Testis (tissue), 5 donors: Measurements from ENCODE around the gene CTPS1. TPM values are rescaled to one million over a fixed set of nuclear protein-coding genes. Genes with fewer than 3 reads are reported as not detected.

ENCODE experiments used
- DNase-seq: peaks from one replicate; pipeline ENCODE4 v3.0.0-alpha.2; 2019
- H3K27ac ChIP-seq, 2 donors: fragments of 200-600 bp; sonication (generic); one replicate each; pipeline ENCODE4 v1.5.1; 2019
- H3K27me3 ChIP-seq: fragments of 200-600 bp; sonication (generic); one replicate; pipeline ENCODE4 v1.5.1; 2019
- H3K36me3 ChIP-seq: fragments of 200-600 bp; sonication (generic); one replicate; pipeline ENCODE4 v1.5.1; 2017; ENCODE audit warnings: low read depth; ENCODE audit errors: missing control alignments
- H3K4me1 ChIP-seq: fragments of 200-600 bp; sonication (generic); one replicate; pipeline ENCODE4 v1.5.1; 2019
- H3K4me3 ChIP-seq, 2 donors: fragments of 200-600 bp; sonication (generic); one replicate each; pipeline ENCODE4 v1.5.1; 2017 to 2019
- H3K9me3 ChIP-seq: fragments of 200-600 bp; sonication (generic); one replicate; pipeline ENCODE4 v1.5.1; 2017
- CTCF ChIP-seq, 3 experiments: fragments of 450-650 bp in 2 of 3; fragments of 200-600 bp in 1 of 3; sonication (generic) in 1 of 3; IDR thresholded peaks; one replicate each; pipeline ENCODE4 v1.5.1; 2016 to 2019; ENCODE audit warnings: antibody characterized with exemption in 3 of 3, mild to moderate bottlenecking in 2 of 3, moderate library complexity in 1 of 3
- POLR2A ChIP-seq: fragments of 450-650 bp; IDR thresholded peaks from one replicate; pipeline ENCODE4 v1.6.1; 2017; ENCODE audit warnings: antibody characterized with exemption, mild to moderate bottlenecking, moderate library complexity
- WGBS, 2 donors: methylation state at CpG; one replicate each; pipeline ENCODE4 v1.1.5; 2018; 5-methylcytosine and 5-hydroxymethylcytosine counted together
- intact Hi-C: fragments of 100-400 bp; cut with DNase I; formaldehyde crosslinking; loops from one replicate; pipeline ENCODE4 v1.15.1; 2023; ENCODE audit warnings: low total_unique reads
- long read RNA-seq, 2 donors: transcript quantifications; one replicate each; lab custom pipeline, GENCODE V29; 2026
- polyA plus RNA-seq: library from polyadenylated mRNA; stranded (reverse); fragments of 350-450 nt; fragmentation: Illumina TruSeq; extraction: RNeasy Lipid Tissue Mini Kit (QIAGEN cat#74804); gene quantifications from one replicate; pipeline ENCODE4 v1.2.3, GENCODE V29; 2014; ENCODE audit warnings: low read depth, low replicate concordance; ENCODE audit not compliant: insufficient read depth
- total RNA-seq, 2 donors: library from RNA; depleted of rRNA; stranded (reverse); fragments of >200 nt; gene quantifications; one replicate each; pipeline ENCODE4 v1.2.3, GENCODE V29; 2016

Gene CTPS1
- total RNA-seq (10 to 100 TPM; 55.9 to 66.1 TPM), polyA plus RNA-seq (41.2 TPM)
- long read RNA-seq, donor 1, transcript CTPS1-202 (19 exons, 3,201 nt), result major isoform, 8 of 31 reads
- long read RNA-seq, donor 1, partial matches to known transcripts, result 22 of 31 reads
- long read RNA-seq, donor 1, other reads (novel, unspliced or antisense), result 0 of 31 reads
- long read RNA-seq, donor 2, transcript CTPS1-202 (19 exons, 3,201 nt), result major isoform, 14 of 15 reads
- long read RNA-seq, donor 2, partial matches to known transcripts, result 0 of 15 reads
- long read RNA-seq, donor 2, other reads (novel, unspliced or antisense), result 0 of 15 reads

- WGBS, 2 donors, result 0 to 1% methylated on average over 14 to 54 of the region's 96 CpGs
- peak within 1 kb of the TSS; percentile 93 to 96 for H3K27ac ChIP-seq
- intact Hi-C loops, result no loop called here
- TF ChIP-seq CTCF (IDR thresholded peaks at IDR 0.05), result no peak
- TF ChIP-seq POLR2A, result no peak
- H3K27me3 ChIP-seq, result no peaks in the 10 kb centered on the region
- DNase-seq, result peak; percentile 95
- H3K4me3 ChIP-seq, result peak within 1 kb of the TSS; percentile 66 to 76
- peaks cover 16% of the 10 kb centered on the region for H3K4me1 ChIP-seq
- no peaks in the 10 kb centered on the region for H3K9me3 ChIP-seq
- H3K36me3 ChIP-seq, result no peaks in the 10 kb centered on the region
These were observed at the start of gene CTPS1 for GRCh38 chr1:40979241-40980067. TSS of gene CTPS1 (plus strand) at chr1:40979696. CDS start at chr1:40983291, 3,595 bp downstream.

GRCh38 chr1:40930174-40930964 is 49.1 kb upstream of the CTPS1 start:
- 76 to 89% methylated on average over 7 to 8 of the region's 8 CpGs for WGBS, 2 donors
- TF ChIP-seq CTCF (IDR thresholded peaks at IDR 0.05) (no peak), POLR2A (no peak)
- H3K27me3 ChIP-seq, result no peaks in the 10 kb centered on the region
- no peaks in the 10 kb centered on the region for H3K4me1 ChIP-seq
- intact Hi-C loops, result no loop called here
- H3K9me3 ChIP-seq, result no peaks in the 10 kb centered on the region
- DNase-seq, result no peak
- H3K36me3 ChIP-seq, result no peaks in the 10 kb centered on the region
- no peak overlapping the region for H3K4me3 ChIP-seq
- no peak overlapping the region for H3K27ac ChIP-seq

GRCh38 chr1:40931601-40932000 is 47.9 kb upstream of the CTPS1 start:
- Histone ChIP-seq H3K36me3 (no peaks in the 10 kb centered on the region), H3K27ac (no peak overlapping the region), H3K27me3 (no peaks in the 10 kb centered on the region), H3K4me1 (no peaks in the 10 kb centered on the region), H3K9me3 (no peaks in the 10 kb centered on the region), H3K4me3 (no peak overlapping the region)
- no peak for DNase-seq
- TF ChIP-seq CTCF (IDR thresholded peaks at IDR 0.05) (no peak), POLR2A (no peak)
- 82 to 94% methylated on average over 5 of the region's 5 CpGs for WGBS, 2 donors
- intact Hi-C loops, result no loop called here

- no peak for DNase-seq
- TF ChIP-seq POLR2A, result no peak
- TF ChIP-seq CTCF (IDR thresholded peaks at IDR 0.05), result no peak
- intact Hi-C loops, result no loop called here
These were observed 47.5 kb upstream of the CTPS1 start for GRCh38 chr1:40932006-40932405.

More at GRCh38 chr1:40932006-40932405, 47.5 kb upstream of the CTPS1 start:
- H3K4me1 ChIP-seq, result no peaks in the 10 kb centered on the region
- 70 to 79% methylated on average over 4 of the region's 4 CpGs for whole genome bisulfite sequencing, 2 donors
- no peak overlapping the region for H3K4me3 ChIP-seq
- no peaks in the 10 kb centered on the region for H3K27me3 ChIP-seq
- H3K36me3 ChIP-seq, result no peaks in the 10 kb centered on the region
- no peak overlapping the region for H3K27ac ChIP-seq
- H3K9me3 ChIP-seq, result no peaks in the 10 kb centered on the region
